Activated CD8-positive, alpha-beta memory T cell treated with anti-CD3 and anti-CD28 coated beads, Interleukin-2, amount 50 U/mL, for 24 hours (primary cell): Measurements from ENCODE around the gene TPST2.

Source experiments
- DNase-seq: peaks from one replicate; pipeline ENCODE4 v3.0.0-alpha.2; 2020; ENCODE audit errors: extremely low read depth

TPST2 gene

DNA sequence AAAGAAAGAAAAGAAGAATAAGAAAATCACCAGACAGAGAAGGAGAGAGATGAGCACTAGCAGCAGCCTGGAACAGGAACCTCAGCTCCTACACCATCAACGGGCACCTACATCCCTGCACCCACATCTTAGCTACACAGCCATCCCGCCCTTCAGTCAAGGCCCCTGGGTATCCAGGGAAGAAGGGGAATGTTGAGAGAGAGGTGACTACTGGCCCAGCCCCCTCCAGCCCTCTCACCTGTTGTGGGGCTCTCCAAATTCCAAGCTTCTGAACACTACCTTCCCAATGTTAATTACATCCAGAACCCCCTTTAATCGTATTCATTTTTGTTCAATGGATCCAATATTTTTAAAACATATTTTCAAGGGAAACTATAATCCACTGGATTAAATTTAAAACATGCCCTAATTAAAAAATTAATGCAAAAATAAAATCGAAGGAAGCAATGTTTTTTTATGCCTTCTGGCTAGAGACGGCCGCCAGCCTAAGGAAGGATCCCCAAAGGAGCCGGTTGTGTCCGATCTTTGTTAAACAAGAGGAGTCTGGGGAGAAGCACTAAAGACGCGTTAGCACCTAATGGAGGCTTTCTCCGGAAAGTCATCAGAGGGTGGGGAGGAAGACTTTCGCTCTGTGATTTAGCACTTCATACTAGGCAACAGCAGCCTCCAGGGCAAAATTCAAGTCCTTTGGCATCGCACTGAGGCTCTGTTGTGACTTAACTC lies 9.5 kb downstream of the TPST2 start:
- DNase-seq, result no peak

DNA sequence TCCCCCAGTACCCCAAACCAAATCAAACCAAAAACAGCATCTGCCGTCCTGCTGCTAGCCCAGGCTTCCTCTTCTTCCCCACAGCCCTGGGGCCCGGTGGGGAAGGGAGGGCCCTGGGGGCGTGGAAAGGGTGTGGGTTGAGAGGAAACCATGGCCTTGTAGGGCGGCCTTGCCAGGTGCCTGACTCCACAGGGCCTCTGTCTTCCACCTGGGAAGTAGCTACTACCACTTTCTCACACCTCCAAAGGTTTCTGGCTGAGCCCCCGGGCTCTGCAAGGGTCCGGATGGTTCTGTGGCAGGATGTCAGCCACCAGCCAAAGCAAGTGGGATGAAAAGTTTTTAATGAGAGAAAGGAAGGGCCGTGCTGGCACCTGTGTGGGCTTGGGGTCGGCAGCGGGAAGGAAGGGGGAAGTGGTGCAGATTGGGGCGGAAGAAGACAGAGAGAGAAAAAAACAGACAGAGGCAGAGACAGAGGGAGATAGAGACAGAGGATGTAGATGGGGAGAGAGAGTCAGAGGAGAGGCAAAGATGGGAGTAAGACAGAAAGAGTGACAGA lies 10.5 kb downstream of the TPST2 start:
- DNase-seq, result no peak

DNA sequence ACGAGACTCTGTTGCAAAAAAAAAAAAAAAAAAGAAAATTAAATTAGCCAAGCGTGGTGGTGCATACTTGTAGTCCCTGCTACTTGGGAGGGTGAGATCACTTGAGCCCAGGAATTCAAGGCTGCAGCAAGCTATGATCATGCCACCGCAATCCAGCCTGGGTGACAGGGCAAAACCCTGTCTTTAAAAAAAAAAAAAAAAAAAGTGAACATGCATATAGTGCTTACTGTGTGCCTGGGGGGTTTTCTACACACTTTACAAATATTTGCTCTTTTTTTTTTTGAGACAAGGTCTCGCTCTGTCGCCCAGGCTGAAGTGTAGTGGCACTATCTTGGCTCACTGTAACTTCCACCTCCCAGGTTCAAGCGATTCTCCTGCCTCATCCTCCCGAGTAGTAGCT lies 12.9 kb downstream of the TPST2 start:
- no peak for DNase-seq

DNA sequence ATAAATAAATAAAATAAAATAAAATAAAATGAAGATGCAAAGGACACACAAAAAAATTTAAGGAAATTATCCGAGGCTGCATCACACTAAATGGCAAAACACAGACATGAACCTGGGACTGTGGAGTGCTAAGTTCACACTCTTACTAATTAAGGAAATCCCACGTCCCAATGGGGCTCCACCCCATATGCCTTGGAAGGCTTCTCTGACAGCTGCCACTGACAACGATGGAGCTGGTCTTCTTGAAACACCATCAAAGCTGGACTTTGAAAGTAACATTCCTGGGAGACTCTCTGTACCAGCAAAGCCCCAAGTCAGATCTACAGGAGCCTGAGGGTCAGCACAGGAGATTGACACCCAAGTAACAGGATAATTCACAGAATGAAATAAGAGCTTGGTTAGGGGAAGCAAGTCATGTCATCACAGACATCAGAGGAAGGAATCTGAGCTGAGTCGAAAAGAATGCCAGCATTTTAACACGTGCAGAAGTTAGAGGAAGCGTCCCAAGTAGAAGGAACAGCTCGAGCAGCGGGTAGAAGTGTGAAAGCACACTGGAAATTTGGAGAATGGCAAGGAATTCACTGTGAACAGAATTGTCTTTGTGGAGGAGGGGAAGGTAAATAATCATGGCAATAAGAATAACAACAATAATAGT lies 13.8 kb downstream of the TPST2 start:
- no peak for DNase-seq

DNA sequence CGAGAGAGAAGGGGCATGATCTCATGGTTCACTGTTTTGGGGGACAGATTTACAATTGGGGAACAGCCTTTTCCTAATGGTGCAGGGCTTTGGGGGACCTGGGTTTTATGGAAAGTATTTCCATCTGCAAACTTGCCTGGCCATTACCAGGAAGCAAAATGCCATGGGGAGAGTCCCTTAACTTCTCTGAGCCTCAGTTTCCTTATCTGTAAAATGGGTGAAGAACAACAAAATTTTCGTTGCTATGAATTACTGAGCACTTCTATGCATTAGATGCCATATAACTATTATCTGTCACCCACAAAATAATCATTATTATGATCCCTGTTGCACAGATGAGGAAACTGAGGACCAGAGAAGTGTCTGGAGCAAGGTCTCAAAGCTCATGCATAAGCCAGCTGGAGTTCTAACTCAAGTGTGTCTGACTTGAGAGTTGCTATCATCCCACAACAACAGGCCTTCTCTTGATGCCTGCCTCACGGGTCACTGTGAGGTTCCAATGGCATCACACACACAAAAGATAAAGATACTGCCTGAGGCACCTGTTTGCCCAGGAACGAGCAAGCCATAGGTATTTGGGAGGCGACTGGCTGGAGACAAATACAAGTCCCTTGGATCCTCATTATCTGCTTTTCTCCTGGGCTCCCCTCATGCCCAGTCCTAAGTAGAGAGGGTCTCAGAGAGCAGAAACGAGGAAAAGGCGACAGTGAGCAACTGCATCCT lies 15.8 kb downstream of the TPST2 start:
- DNase-seq, result no peak

DNA sequence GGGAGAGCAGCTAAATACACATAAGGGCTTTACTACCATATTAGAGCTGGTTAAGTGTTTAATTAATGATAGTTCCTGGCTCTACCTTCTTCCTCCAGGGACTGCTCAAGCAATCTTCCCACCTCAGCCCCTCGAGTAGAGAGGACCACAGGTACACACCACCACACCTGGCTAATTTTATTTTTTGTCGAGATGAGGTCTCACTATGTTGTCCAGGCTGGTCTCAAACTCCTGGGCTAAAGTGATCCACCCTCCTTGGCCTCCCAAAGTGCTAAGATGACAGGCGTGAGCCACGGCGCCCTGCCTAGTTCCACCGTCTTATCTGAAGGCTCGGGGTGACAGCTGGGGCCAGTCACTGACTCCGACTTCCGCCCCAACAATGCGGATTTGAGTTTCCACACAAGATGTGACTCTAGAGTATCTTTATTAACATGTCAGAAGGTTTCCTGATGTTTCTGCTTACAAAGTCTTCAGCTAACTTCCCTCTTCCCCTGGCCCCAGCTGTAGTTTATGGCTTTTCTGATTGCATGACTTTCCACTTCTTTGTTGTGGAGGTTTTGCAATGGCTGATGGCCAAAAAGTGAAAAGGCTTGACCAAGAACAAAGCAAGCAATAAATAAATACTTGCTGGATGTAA lies 16.8 kb downstream of the TPST2 start:
- no peak for DNase-seq

DNA sequence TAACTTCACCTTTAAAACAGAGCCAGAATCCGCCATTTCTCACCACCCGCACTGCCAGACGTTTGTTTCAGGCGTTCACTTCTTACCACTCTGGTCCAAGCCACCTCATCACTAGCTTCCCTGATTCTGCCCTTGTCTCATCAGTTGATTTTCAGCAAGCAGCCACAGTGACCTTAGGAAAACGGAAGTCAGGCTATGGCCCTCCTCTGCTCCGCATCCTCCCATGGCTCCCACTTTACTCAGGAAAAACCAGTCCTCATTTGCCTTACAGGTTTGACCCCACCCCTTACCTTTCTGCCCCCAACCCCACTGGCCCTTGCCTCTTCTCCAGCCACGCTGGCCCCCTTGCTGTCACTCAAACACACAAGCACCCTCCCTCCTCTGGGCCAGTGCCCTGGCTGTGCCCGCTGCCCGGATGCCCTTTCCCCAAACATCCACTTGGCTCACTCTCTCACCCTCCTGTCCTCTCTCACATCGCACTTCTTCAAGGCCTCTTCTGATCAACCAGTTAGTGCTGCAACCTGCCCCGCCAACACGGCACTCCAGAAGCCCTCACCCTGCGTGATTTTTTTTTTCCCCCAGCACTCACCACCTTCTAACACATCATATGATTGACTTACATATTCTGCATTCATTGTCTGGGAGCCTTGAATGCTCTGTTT lies 18.9 kb downstream of the TPST2 start:
- DNase-seq, result no peak

DNA sequence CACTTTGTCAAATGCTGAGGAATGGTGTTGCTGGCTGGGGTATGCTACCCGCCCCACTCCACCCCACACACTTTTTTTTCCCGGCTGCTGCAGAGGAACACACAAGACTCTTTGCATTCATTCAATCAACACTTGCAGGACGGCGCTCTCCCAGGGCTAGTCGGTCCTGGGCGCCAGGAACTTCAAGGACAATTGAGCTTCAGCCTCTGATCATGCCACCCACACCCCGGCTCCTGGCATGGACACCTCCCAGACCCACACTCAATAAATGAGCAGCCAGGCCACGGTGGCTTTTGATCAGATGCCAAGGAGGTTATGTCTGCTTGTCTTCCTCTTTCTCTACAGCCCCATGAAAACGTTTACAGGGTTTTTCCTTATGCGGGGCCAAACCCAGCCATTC lies 19.8 kb downstream of the TPST2 start:
- no peak for DNase-seq

DNA sequence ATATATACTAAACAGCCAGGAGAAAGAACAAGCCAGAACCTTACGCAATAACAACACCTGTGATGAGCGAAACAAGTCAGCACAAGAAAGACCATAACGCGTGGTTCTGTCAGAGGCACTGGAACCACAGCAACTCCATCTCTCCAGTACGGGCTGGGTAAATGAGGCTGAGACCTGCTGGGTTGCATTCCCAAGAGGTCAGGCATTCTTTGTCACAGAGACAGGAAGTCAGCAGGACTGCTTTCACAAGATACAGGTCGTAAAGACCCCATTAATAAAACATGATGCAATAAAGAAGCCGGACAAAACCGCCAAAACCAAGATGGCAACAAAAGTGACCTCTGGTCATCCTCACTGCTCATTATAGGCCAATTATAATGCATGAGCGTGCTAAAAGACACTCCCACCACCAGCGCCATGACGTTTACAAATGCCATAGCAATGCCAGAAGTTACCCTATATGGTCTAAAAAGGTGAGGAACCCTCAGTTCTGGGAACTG lies 21.7 kb downstream of the TPST2 start:
- no peak for DNase-seq

DNA sequence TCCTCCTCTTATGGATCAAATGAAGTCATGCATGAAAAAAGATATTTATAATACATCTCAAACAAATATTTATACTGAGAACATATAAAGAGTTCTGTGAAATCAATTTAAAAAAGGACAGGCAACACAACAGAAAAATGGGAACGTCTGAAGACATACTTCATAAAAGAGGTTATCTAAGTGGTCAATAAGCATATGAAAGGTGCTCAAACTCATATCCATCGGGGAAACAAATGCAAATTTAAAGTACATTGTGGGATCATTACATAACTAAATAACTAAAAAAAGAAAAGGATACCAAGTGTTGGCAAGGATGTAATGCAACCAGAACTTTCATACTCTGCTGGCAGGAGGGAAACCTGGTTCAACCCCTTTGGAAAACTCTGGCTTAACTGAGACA lies 22.3 kb downstream of the TPST2 start:
- DNase-seq, result no peak

DNA sequence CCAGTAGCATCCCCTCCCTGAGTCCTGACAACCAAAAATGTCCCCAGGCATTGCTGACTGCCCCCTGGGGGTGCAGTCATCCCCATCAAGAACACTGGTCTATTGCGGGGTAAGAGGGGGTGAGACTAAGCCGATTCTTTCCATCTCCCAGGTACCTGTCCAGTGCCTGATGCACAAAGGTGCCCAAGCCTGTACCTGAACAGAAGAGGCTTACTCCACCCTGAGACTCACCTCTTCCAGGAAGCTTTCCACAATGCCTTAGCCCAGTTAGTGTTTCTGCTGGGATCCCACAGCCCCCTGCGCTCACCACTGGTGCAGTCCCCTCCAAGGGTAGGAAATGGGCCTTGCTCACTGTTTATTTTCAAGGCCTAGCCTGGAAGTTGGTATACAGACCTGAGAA lies 22.9 kb downstream of the TPST2 start:
- DNase-seq, result no peak

DNA sequence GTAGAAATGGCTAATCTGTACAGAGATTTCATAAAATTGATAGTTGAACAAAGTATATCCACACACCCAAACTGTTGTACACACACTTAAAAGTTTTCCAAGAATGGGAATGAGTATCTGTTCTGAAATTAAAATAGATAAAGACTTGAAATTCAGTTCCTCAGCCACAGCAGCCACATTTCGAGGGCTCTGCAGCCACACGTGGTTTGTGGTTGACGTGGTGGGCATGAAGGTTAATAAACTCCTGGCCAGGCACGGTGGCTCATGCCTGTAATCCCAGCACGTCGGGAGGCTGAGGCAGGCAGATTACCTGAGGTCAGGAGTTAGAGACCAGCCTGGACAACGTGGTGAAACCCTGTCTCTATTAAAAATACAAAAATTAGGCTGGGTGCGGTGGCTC lies 24.0 kb downstream of the TPST2 start:
- no peak for DNase-seq

DNA sequence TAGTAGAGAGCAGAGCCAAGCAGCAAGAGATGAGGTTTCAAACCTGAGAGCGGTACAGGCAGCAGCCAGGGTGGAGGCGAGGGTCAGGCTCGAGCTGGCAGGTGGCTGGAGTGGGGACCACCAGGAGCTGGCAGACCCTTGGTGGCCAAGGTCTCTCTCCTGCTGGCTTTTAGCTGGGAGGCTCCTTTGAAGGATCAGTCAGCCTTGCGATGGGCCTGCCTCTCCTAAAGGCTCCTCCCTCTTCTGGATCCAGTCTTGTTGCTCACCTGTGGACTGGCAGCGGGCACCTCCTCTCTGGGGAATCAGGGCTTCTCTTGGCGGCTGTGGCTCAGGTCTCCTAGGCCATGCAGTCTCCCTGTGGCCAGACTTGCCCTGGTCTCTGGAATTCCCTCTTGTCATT lies 24.8 kb downstream of the TPST2 start:
- no peak for DNase-seq

DNA sequence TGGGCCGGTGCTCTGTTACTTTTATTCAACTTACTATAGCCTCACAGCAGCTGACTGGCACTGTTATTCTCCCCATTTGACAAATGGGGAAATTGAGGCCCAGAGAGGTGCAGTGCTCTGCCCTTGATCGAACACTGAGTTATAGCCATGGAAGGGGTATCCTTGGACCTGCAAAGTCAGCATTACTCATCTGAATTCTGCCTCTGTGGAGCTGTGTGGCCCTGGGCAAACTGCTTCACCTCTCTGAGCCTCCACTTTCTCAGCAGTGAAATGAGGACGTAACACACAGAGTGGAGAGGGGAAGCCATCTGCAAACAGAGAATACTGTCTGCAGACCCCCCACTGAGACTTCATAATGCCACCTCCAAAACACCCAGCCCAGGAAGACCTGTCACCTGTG lies 25.3 kb downstream of the TPST2 start:
- DNase-seq, result no peak

DNA sequence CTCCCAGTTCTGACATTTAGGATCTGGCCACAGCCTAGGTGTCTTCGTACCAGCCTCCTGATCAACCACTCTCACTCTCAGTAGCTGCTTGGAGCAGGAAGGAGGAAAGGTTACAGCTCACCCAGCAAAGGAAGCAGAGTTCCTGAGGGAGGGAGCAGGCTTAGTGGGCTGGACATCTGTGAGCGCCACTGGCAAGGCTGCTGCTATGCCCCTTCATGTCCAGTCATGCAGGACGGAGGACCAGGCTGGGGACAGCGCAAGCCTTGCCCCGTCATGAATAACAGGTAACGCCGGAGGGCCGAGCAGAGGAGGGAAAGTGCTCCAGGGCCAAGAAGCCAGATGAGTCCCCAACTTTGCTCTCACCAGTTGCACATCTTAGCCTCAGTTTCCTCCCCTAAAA lies 25.8 kb downstream of the TPST2 start:
- DNase-seq, result no peak

DNA sequence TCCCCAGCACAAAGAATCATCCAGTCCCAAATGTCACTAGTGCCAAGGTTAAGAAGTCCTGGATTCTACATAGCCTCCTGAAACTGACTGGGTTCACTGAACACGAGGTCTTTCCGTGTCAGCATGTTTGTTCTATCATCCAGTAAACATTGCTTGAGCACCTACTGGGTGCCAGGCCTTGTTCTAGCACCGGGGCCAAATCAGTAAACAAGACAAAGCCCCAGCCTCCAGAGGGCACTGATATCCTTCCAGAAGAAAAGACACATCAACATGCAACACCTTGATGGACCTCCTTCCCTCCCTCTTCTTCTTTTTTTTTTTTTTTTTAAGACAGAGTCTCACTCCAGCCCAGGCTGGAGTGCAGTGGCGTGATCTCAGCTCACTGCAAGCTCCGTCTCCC lies 26.9 kb downstream of the TPST2 start:
- DNase-seq, result no peak

DNA sequence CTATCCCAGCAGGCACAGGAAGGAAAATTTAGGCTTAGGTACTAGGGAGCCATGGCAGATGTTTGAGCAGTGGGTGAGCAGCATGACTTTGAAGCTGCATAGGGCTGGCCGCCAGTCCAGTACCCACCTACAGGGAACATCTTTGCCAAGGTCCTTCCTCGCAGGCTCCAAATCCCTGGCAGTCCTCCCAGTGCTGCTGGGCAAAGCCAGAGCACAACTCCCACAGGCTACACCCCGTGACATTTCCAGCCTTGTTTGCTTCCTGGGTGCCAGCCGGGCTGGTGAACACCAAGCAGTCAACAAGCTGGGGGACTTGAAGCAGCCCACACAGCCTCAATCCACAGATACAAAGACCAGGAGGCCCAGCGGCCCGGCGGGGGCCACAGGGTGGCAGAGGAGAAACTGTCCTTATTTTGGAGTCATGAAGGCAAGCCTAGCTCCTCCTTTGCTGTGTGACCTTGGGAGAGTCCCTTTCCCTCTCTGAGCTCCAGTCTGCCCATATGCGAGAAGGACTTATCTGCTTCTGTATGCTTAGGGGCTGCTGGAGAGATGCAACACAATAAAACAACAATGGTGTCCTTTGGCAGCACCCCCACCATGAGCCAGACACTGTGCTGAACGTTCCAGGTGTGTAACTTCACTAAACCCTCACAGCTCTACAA lies 28.0 kb downstream of the TPST2 start:
- DNase-seq, result no peak

DNA sequence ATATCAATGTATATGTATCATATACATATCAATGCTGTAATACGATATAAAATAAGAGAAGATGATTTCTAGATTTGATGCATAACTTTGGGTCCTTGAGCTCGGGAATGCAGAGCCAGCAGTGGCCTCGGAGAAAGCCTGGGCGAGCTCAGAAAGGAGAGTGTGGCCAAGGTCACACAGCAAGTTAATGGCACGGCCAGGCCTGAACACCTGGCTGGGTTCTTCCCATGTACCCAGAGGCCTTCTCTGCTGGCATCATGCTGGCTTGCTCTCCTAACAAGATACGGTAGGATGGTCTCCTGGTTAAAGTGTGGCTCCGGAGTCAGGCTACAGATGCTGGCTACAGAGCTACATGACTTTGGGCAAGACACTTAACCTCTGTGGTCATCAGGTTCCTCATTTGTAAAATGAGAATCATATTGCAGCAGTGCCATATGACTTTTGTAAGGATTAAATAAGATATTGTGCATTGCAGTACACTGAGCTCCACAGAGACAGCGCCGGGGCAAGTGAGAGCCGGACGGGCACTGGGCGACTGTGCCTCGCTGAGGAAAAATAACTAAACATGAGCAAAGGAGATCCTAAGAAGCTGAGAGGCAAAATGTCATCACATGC lies 29.9 kb downstream of the TPST2 start:
- no peak for DNase-seq

DNA sequence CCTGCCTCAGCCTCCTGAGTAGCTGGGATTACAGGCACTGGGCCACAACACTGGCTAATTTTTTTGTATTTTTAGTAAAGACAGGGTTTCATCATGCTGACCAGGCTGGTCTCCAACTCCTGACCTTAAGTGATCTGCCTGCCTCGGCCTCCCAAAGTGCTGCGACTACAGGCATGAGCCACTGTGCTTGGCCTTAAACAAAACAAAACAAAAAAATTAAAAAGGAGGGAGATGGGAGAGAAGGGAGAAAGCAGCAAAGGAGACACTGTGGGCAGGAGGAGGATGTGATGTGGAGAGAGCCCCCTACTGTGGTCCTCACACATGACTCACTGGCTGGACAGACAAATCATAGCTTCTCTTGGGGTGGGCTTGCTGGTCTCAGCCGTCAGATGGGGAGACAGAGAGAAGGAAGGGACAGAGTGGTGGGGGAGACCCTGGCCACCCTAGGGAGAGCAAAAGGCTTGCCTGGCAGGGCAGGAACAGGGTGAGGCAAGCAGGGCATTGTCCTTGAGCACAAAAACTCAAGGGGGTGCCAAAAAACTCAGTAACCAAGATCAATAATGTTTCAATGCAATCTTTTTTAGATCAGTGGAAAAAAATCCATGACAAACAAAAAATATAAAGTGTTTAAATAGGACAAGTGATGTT lies 31.6 kb downstream of the TPST2 start:
- no peak for DNase-seq

DNA sequence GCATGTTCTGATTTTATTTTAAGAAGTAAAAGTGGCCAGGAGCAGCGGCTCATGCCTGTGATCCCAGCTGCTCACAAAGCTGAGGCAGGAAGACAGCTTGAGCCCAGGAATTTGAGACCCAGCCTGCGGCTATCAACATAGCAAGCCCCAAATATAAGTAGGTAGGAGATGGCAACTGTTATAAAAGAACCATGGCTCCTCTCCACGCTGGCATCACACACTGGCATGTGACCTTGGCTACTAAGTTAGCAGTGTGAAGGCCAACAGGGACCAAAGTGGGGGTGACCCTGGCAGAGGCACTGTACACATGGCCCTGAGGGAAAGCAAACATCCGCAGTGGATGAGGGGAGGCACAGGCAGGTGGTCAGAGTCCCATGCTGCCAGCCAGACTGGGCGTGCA lies 33.0 kb downstream of the TPST2 start:
- DNase-seq, result no peak
